NT2/D1 (cell line): ENCODE results near the gene PCDHGB6.

Source experiments
- DNase-seq: peaks from one replicate; pipeline ENCODE4 v3.0.0-alpha.2; 2011; ENCODE audit warnings: low read depth, low spot score
- H3K27me3 ChIP-seq: 2 replicates; pipeline ENCODE4 v1.6.0; 2011; ENCODE audit warnings: mild to moderate bottlenecking; ENCODE audit not compliant: insufficient read length, insufficient read depth
- H3K36me3 ChIP-seq: 2 replicates; pipeline ENCODE4 v1.6.1; 2011; ENCODE audit warnings: mild to moderate bottlenecking, low read length, mixed read lengths; ENCODE audit not compliant: insufficient read depth, insufficient read length
- H3K4me1 ChIP-seq: 2 replicates; pipeline ENCODE4 v1.5.1; 2011; ENCODE audit not compliant: insufficient read depth, insufficient read length
- H3K4me3 ChIP-seq: 2 replicates; pipeline ENCODE4 v1.5.1; 2011; ENCODE audit warnings: low read depth; ENCODE audit not compliant: insufficient read length
- H3K9ac ChIP-seq: 2 replicates; pipeline ENCODE4 v1.6.0; 2011; ENCODE audit warnings: low read depth; ENCODE audit not compliant: insufficient read length
- H3K9me3 ChIP-seq: 2 replicates; pipeline ENCODE4 v1.5.1; 2011; ENCODE audit warnings: mild to moderate bottlenecking, low read length; ENCODE audit not compliant: insufficient read depth
- SUZ12 ChIP-seq: IDR thresholded peaks from 2 replicates; pipeline ENCODE4 v1.6.1; 2011; ENCODE audit not compliant: insufficient read length, insufficient read depth; ENCODE audit errors: extremely low read depth
- YY1 ChIP-seq: IDR thresholded peaks from 2 replicates; pipeline ENCODE4 v1.6.1; 2011; ENCODE audit not compliant: insufficient read length, insufficient read depth
- ZNF274 ChIP-seq: IDR thresholded peaks from 2 replicates; pipeline ENCODE4 v1.6.1; 2011; ENCODE audit warnings: mild to moderate bottlenecking, low read depth, low read length

Gene PCDHGB6

DNA sequence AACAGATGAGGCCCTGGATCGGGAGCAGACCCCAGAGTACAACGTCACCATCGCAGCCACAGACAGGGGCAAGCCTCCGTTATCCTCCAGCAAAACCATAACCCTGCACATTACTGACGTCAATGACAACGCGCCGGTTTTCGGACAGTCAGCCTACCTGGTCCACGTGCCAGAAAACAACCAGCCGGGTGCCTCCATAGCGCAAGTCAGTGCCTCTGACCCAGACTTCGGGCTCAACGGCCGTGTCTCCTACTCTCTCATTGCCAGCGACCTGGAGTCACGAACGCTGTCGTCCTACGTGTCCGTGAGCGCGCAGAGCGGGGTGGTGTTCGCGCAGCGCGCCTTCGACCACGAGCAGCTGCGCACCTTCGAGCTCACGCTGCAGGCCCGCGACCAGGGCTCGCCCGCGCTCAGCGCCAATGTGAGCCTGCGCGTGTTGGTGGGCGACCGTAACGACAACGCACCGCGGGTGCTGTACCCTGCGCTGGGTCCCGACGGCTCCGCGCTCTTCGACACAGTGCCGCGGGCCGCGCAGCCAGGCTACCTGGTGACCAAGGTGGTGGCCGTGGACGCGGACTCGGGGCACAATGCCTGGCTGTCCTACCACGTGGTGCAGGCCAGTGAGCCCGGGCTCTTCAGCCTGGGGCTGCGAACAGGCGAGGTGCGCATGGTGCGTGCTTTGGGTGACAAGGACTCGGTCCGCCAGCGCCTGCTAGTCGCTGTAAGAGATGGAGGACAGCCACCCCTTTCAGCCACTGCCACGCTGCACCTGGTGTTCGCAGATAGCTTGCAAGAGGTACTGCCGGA lies 11.5 kb downstream of the PCDHGB6 start:
- peaks cover 52% of the 10 kb centered on the region for H3K9me3 ChIP-seq
- no peak for TF ChIP-seq YY1
- no peak for TF ChIP-seq SUZ12
- TF ChIP-seq ZNF274: no peak
- no peak for DNase-seq
- no peaks in the 10 kb centered on the region for H3K4me1 ChIP-seq
- peaks cover 5% of the 10 kb centered on the region for H3K36me3 ChIP-seq
- H3K4me3 ChIP-seq: no peak overlapping the region
- peaks cover 25% of the 10 kb centered on the region for H3K27me3 ChIP-seq
- no peak overlapping the region for H3K9ac ChIP-seq

DNA sequence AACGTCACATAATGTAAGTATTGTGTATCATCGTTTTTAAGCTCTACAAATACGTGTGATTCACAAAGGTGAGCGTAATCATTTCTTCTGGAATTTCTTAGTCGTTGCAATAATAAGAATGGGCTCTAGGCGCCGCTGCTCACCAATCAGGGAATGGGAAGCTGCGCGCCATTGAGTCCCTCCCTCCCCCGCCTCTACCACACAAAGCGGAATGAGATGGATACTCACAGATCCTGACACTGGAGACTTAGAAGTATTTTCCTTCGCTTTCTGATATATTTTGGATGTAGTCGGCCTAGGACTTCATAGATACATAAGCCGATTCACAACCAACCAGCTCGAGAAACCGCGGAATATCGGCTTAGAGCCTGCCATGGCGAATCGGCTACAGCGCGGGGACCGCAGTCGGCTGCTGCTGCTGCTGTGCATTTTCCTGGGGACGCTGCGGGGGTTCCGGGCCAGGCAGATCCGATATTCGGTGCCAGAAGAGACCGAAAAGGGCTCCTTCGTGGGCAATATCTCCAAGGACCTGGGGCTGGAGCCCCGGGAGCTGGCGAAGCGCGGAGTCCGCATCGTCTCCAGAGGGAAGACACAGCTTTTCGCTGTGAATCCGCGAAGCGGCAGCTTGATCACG lies 13.2 kb downstream of the PCDHGB6 start, which contains the start of gene PCDHGA11:
TSS of gene PCDHGA11 (plus strand) at position 197 of the 634 bp plus-strand sequence. CDS start at position 374, 177 bp downstream.
- TF ChIP-seq SUZ12 (no peak), YY1 (peak; percentile 37)
- peaks cover 52% of the 10 kb centered on the region for H3K9me3 ChIP-seq
- H3K27me3 ChIP-seq: peaks cover 25% of the 10 kb centered on the region
- peaks cover 5% of the 10 kb centered on the region for H3K36me3 ChIP-seq
- H3K4me1 ChIP-seq: no peaks in the 10 kb centered on the region
- H3K9ac ChIP-seq: peak within 1 kb of the TSS; percentile 83
- H3K4me3 ChIP-seq: peak within 1 kb of the TSS; percentile 47
- no peak for DNase-seq

DNA sequence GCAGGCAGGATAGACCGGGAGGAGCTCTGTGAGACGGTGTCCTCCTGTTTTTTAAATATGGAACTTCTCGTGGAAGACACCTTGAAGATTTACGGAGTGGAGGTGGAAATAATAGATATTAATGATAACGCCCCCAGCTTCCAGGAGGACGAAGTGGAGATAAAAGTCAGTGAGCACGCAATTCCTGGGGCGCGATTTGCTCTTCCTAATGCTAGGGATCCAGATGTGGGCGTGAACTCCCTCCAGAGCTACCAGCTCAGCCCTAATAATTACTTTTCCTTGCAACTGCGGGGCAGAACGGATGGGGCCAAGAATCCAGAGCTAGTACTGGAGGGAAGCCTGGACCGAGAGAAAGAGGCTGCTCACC lies 13.7 kb downstream of the PCDHGB6 start:
- Histone ChIP-seq H3K9me3 (peaks cover 52% of the 10 kb centered on the region), H3K36me3 (peaks cover 5% of the 10 kb centered on the region), H3K4me1 (no peaks in the 10 kb centered on the region), H3K4me3 (peak overlapping the region; percentile 47), H3K27me3 (peaks cover 25% of the 10 kb centered on the region), H3K9ac (peak overlapping the region; percentile 83)
- no peak for DNase-seq
- TF ChIP-seq SUZ12: no peak
- TF ChIP-seq YY1: no peak
- TF ChIP-seq ZNF274: no peak

DNA sequence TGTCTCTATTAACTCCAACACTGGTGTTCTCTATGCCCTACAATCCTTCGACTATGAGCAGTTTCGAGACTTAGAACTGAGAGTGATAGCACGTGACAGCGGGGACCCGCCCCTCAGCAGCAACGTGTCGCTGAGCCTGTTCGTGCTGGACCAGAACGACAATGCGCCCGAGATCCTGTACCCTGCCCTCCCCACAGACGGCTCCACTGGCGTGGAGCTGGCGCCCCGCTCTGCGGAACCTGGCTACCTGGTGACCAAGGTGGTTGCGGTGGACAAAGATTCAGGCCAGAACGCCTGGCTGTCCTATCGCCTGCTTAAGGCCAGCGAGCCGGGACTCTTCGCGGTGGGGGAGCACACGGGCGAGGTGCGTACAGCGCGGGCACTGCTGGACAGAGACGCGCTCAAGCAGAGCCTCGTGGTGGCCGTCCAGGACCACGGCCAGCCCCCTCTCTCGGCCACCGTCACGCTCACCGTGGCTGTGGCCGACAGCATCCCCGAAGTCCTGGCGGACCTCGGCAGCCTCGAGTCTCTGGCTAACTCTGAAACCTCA lies 15.0 kb downstream of the PCDHGB6 start:
- Histone ChIP-seq H3K9ac (no peak overlapping the region), H3K9me3 (peaks cover 57% of the 10 kb centered on the region)

DNA sequence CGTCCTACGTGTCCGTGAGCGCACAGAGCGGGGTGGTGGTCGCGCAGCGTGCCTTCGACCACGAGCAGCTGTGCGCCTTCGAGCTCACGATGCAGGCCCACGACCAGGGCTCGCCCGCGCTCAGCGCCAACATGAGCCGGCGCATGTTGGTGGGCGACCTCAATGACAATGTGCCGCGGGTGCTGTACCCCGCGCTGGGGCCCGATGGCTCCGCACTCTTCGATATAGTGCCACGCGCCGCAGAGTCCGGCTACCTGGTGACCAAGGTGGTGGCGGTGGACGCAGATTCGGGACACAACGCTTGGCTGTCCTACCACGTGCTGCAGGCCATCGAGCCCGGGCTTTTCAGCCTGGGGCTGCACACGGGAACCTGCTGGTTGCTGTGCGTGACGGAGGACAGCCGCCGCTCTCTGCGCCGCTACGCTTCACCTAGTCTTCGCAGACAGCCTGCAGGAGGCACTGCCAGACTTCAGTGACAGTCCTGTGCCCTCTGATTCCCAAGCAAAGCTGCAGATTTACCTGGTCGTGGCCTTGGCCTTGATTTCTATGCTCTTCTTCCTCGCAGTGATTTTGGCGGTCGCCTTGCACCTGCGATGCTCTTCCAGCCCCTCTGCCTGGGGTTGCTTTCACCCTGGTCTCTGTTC lies 20.1 kb downstream of the PCDHGB6 start:
- Histone ChIP-seq H3K27me3 (no peaks in the 10 kb centered on the region), H3K9ac (no peak overlapping the region), H3K4me1 (no peaks in the 10 kb centered on the region), H3K4me3 (no peak overlapping the region), H3K9me3 (peaks cover 39% of the 10 kb centered on the region), H3K36me3 (peaks cover 5% of the 10 kb centered on the region)
- DNase-seq: no peak
- TF ChIP-seq ZNF274 (no peak), YY1 (no peak), SUZ12 (no peak)

More for the DNA sequence above, 15.0 kb downstream of the PCDHGB6 start:
- no peak for DNase-seq
- H3K27me3 ChIP-seq: peaks cover 25% of the 10 kb centered on the region
- no peak for TF ChIP-seq ZNF274
- TF ChIP-seq YY1: no peak
- TF ChIP-seq SUZ12: no peak
- H3K4me3 ChIP-seq: no peak overlapping the region
- no peaks in the 10 kb centered on the region for H3K4me1 ChIP-seq
- H3K36me3 ChIP-seq: peaks cover 10% of the 10 kb centered on the region

DNA sequence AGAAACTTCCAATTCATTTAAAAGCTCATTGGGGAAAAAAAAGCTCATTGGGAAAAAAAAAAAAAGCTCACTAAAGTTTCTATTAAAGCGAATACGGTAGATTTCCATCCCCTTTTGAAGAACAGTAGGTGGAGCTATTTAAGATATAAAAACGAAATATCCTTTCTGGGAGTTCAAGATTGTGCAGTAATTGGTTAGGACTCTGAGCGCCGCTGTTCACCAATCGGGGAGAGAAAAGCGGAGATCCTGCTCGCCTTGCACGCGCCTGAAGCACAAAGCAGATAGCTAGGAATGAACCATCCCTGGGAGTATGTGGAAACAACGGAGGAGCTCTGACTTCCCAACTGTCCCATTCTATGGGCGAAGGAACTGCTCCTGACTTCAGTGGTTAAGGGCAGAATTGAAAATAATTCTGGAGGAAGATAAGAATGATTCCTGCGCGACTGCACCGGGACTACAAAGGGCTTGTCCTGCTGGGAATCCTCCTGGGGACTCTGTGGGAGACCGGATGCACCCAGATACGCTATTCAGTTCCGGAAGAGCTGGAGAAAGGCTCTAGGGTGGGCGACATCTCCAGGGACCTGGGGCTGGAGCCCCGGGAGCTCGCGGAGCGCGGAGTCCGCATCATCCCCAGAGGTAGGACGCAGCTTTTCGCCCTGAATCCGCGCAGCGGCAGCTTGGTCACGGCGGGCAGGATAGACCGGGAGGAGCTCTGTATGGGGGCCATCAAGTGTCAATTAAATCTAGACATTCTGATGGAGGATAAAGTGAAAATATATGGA lies 22.7 kb downstream of the PCDHGB6 start, which contains the start of gene PCDHGA12:
TSS of gene PCDHGA12 (plus strand) at position 176 of the 782 bp plus-strand sequence. CDS start at position 429, 253 bp downstream.
- H3K4me3 ChIP-seq: no peak within 1 kb of the TSS
- TF ChIP-seq YY1 (no peak), SUZ12 (no peak), ZNF274 (no peak)
- DNase-seq: no peak
- H3K27me3 ChIP-seq: no peaks in the 10 kb centered on the region
- H3K4me1 ChIP-seq: no peaks in the 10 kb centered on the region
- H3K9ac ChIP-seq: no peak within 1 kb of the TSS
- H3K9me3 ChIP-seq: peaks cover 28% of the 10 kb centered on the region; the same call in 1 of the 2 replicates
- peaks cover 5% of the 10 kb centered on the region for H3K36me3 ChIP-seq
